HepG2 (cell line): Measurements from ENCODE around the gene ZNF341. TPM values are rescaled to one million over a fixed set of nuclear protein-coding genes. Genes with fewer than 3 reads are reported as not detected.

Experiments
- ARNTL ChIP-seq: sonication (generic); formaldehyde crosslinking; IDR thresholded peaks from 2 replicates; pipeline ENCODE4 v1.4.0; 2020; ENCODE audit warnings: mild to moderate bottlenecking, missing genetic modification reagents
- ATM ChIP-seq: fragments of 450-650 bp; IDR thresholded peaks from 2 replicates; pipeline ENCODE4 v1.7.1; 2017; ENCODE audit warnings: mild to moderate bottlenecking, borderline replicate concordance
- CREB3 ChIP-seq: sonication (generic); formaldehyde crosslinking; IDR thresholded peaks from 2 replicates; pipeline ENCODE4 v1.5.0; 2020; ENCODE audit warnings: missing genetic modification reagents
- CSRNP1 ChIP-seq: sonication (generic); formaldehyde crosslinking; IDR thresholded peaks from 2 replicates; pipeline ENCODE4 v1.8.1; 2023; ENCODE audit warnings: mild to moderate bottlenecking, missing genetic modification reagents
- ELF3 ChIP-seq: IDR thresholded peaks from 2 replicates; pipeline ENCODE4 v1.6.1; 2016; ENCODE audit warnings: missing genetic modification reagents, missing compliant biosample characterization
- EP300 ChIP-seq, 3 experiments: sonication (generic) in 1 of 3; formaldehyde crosslinking in 1 of 3; IDR thresholded peaks; 2 replicates each; pipeline versions ENCODE4 v1.5.1 to v1.6.1; 2011 to 2020; ENCODE audit warnings: low read depth in 2 of 3, low read length in 2 of 3, borderline replicate concordance in 1 of 3, improper control_type of control experiment in 1 of 3, mild to moderate bottlenecking in 1 of 3, missing genetic modification reagents in 1 of 3, moderate library complexity in 1 of 3
- HNRNPLL ChIP-seq: fragments of 200-400 bp; formaldehyde crosslinking; IDR thresholded peaks from 2 replicates; pipeline ENCODE4 v1.6.1; 2017; ENCODE audit warnings: mild to moderate bottlenecking, low read depth, low read length; ENCODE audit not compliant: poor library complexity, severe bottlenecking
- KDM6A ChIP-seq: IDR thresholded peaks from 2 replicates; pipeline ENCODE4 v1.6.1; 2016; ENCODE audit warnings: low read depth
- MIXL1 ChIP-seq: IDR thresholded peaks from 2 replicates; pipeline ENCODE4 v1.6.1; 2016
- NKX3-1 ChIP-seq: sonication (generic); formaldehyde crosslinking; IDR thresholded peaks from 2 replicates; pipeline ENCODE4 v1.5.0; 2020; ENCODE audit warnings: missing genetic modification reagents
- STAG1 ChIP-seq: sonication (generic); formaldehyde crosslinking; IDR thresholded peaks from 2 replicates; pipeline ENCODE4 v1.4.0; 2020; ENCODE audit warnings: missing genetic modification reagents
- ZBTB38 ChIP-seq: sonication (generic); formaldehyde crosslinking; IDR thresholded peaks from 2 replicates; pipeline ENCODE4 v1.5.1; 2020; ENCODE audit warnings: mild to moderate bottlenecking, missing genetic modification reagents
- ZKSCAN5 ChIP-seq: sonication (generic); formaldehyde crosslinking; IDR thresholded peaks from 2 replicates; pipeline ENCODE4 v1.5.1; 2020; ENCODE audit warnings: mild to moderate bottlenecking, missing genetic modification reagents
- ZNF235 ChIP-seq: sonication (generic); formaldehyde crosslinking; IDR thresholded peaks from 2 replicates; pipeline ENCODE4 v1.8.1; 2023; ENCODE audit warnings: mild to moderate bottlenecking, missing genetic modification reagents, borderline replicate concordance
- ZNF33A ChIP-seq: sonication (generic); formaldehyde crosslinking; IDR thresholded peaks from 2 replicates; pipeline ENCODE4 v1.5.1; 2020; ENCODE audit warnings: missing genetic modification reagents, mild to moderate bottlenecking, moderate library complexity, borderline replicate concordance
- ZNF407 ChIP-seq: sonication (generic); formaldehyde crosslinking; IDR thresholded peaks from one replicate; pipeline ENCODE4 v1.5.1; 2020; ENCODE audit warnings: mild to moderate bottlenecking, missing genetic modification reagents; ENCODE audit errors: not compliant biosample characterization
- ZNF460 ChIP-seq: sonication (generic); formaldehyde crosslinking; IDR thresholded peaks from 2 replicates; pipeline ENCODE4 v1.5.1; 2020; ENCODE audit warnings: missing genetic modification reagents, mild to moderate bottlenecking, borderline replicate concordance
- ZNF704 ChIP-seq: sonication (generic); formaldehyde crosslinking; IDR thresholded peaks from 2 replicates; pipeline ENCODE4 v1.8.1; 2023; ENCODE audit warnings: mild to moderate bottlenecking, inconsistent platforms, moderate library complexity, missing genetic modification reagents, borderline replicate concordance
- polyA plus RNA-seq, 8 experiments: library from polyadenylated mRNA; depleted of rRNA in 3 of 8; stranded (reverse) in 7 of 8; unstranded in 1 of 8; fragments of >200 nt; fragmentation: Illumina TruSeq in 4 of 8; extraction: Trizol in 4 of 8; gene quantifications; 2 replicates each; pipeline versions ENCODE4 v1.2.1 to v1.2.3, GENCODE V29; 2011 to 2016; ENCODE audit warnings: low read depth in 4 of 8, missing spikeins in 1 of 8, mixed read lengths in 1 of 8; ENCODE audit not compliant: insufficient read depth in 1 of 8
- total RNA-seq, 5 experiments: library from RNA; depleted of rRNA; stranded (reverse); fragments of >200 nt; fragmentation: Illumina TruSeq; extraction: Trizol; gene quantifications; 2 replicates each; pipeline ENCODE4 v1.2.3, GENCODE V29; 2016; ENCODE audit warnings: low read depth in 1 of 5

The ZNF341 gene
- total and polyA plus RNA-seq, 2 of the 13 experiments (the other 11 are each of a cell fraction or from before 2014, with no cell fraction given), result 1.1 to 2.2 TPM

GRCh38 chr20:33810259-33810658 lies 78.5 kb downstream of the ZNF341 start (continued):
- TF ChIP-seq CSRNP1 (CRISPR knock-in tag) (no peak), ZNF235 (CRISPR knock-in tag) (no peak), ZNF407 (CRISPR knock-in tag) (no peak), ATM (no peak), ELF3 (no peak), HNRNPLL (no peak), KDM6A (CRISPR knock-in tag) (no peak), ZNF704 (CRISPR knock-in tag) (no peak), NKX3-1 (CRISPR knock-in tag) (0 out of 2 replicates have a peak, but pooled peaks have one; percentile 46), ZBTB38 (CRISPR knock-in tag) (no peak), ZNF33A (CRISPR knock-in tag) (0 out of 2 replicates have a peak, but pooled peaks have one; percentile 16), MIXL1 (peak; percentile 10; the same call in 1 of the 2 replicates), CREB3 (CRISPR knock-in tag) (no peak), ARNTL (CRISPR knock-in tag) (no peak), EP300 (IDR thresholded peaks at IDR 0.05; ENCODE audit: low read depth in 2 of 2, low read length in 2 of 2) (no peak), EP300 (CRISPR knock-in tag; IDR thresholded peaks at IDR 0.05; ENCODE audit: borderline replicate concordance) (no peak), ZKSCAN5 (no peak), ZNF460 (CRISPR knock-in tag) (no peak), STAG1 (CRISPR knock-in tag) (0 out of 2 replicates have a peak, but pooled peaks have one; percentile 8)
